ENCODE measurements around the gene ZCCHC24.

The ZCCHC24 gene

DNA sequence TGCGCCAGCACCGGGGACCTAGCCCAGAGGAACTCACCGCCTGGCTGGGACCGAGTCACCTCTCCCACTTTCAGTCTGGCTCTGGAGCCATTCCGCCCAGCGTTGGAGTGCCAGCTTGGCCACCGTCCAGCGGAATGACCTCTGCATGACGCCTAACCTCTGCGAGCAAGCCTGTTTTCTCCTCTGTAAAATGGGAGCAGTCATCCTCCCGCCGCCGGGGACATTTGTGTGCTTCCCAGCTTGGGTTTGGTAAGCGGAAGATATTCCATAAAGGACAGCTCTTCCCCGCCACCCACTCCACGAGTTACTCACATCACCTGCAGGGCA is 1.3 kb upstream of the ZCCHC24 start:
- intact Hi-C loops (cut with micrococcal nuclease), result no loop called here
- Mint-ChIP-seq H3K27ac (peak overlapping the region; percentile 64), H3K4me1 (ENCODE audit: low read depth) (peaks cover 42% of the 10 kb centered on the region), H3K27me3 (peaks cover 29% of the 10 kb centered on the region), H3K9me3 (no peaks in the 10 kb centered on the region), H3K36me3 (ENCODE audit: low read depth) (no peaks in the 10 kb centered on the region), H3K4me3 (peak overlapping the region; percentile 63)

DNA sequence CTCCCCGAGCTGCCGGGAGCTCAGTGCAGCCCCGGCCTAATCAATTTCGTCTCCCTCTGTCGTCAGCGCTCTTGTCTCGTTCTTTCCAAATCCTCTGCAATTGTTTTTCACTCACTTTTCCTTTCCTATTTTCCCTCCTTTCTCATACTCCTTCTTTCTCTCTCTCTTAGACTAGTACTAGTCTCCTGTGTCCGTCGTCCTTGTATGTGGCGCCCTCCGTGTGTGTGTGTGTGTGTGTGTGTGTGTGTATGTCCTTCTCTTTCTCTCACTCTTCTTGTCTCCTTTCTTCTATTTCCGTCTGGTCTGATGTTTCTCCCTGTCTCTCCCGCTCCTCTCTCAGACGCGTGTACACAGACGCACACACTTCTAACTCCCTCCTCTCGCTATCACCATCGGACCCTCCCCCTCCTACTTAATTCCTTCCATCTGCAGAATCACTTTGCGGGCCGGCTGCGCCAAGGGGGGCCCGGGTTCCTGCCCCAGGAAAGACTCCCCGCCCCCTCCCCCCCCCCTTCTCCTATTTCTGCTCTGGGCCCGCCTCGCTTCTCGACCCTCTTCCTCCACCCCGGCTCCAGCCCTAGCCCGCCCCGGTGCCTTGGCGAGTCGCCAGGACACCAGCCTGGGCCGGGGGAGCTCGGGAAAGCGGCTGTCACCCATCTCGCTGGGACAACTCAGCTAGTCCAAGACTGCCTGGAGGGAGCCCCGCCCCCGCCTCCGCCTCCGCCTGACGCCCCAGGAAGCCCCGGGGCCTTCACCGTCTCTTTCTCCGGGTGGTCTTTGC is 743 bp upstream of the ZCCHC24 start:
- H3K27ac Mint-ChIP-seq, result peak overlapping the region; percentile 64
- intact Hi-C loops (cut with micrococcal nuclease), result no loop called here

DNA sequence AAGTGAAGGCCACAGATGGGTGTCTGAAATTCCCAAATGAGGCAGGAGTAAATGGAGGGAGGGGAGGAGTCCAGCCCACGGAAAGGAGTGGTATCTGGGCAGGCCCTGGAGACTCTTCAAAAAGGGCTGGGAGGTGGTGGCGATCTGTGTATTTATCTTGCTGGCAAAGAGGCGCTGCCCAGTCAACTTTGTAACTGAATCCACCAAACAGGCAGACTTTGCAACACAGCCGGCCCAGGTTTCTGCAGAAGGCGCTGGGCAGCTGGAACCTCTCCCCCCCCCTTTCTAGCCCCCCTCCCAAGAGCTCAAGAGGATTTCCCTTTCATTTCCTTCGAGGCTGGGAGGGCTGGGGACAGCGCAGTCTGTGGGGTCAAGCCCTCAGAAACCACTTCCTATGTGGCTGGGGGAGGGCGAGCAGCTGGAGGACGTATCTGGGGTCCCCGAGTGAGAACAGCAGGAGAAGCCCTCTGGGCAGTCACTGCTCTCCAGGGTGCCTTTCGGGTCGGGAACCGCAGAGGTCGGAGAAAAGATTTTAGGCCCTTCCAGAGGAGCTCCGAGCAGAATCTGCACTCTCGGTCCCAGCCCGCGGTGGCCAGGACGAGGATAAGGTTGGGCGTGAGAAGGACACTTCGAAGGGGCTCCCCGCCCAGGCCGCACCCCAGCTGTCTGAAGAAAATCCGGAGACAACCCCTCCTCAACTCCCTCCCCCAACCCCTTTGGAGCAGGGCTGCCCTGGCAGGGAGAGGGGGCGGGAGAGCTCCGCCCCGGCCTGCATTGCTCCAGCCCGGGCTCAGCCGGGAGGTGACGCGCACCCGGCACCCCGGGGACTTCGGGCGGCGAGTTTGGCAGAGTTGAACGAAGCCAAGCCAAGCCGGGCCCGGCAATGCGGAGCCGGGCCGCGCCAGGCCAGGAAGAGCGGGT is 965 bp downstream of the ZCCHC24 start:
- intact Hi-C loops (cut with micrococcal nuclease), result no loop called here
- Mint-ChIP-seq H3K4me3 (peak overlapping the region; percentile 86), H3K9me3 (no peaks in the 10 kb centered on the region), H3K27ac (peak overlapping the region; percentile 87), H3K4me1 (ENCODE audit: low read depth) (peaks cover 63% of the 10 kb centered on the region), H3K36me3 (ENCODE audit: low read depth) (no peaks in the 10 kb centered on the region), H3K27me3 (peaks cover 33% of the 10 kb centered on the region)

More for the DNA sequence above, 743 bp upstream of the ZCCHC24 start:
- no peaks in the 10 kb centered on the region for H3K36me3 Mint-ChIP-seq (ENCODE audit: low read depth)
- H3K27me3 Mint-ChIP-seq, result peaks cover 29% of the 10 kb centered on the region
- H3K4me3 Mint-ChIP-seq, result peak overlapping the region; percentile 63
- H3K9me3 Mint-ChIP-seq, result no peaks in the 10 kb centered on the region
- peaks cover 46% of the 10 kb centered on the region for H3K4me1 Mint-ChIP-seq (ENCODE audit: low read depth)

DNA sequence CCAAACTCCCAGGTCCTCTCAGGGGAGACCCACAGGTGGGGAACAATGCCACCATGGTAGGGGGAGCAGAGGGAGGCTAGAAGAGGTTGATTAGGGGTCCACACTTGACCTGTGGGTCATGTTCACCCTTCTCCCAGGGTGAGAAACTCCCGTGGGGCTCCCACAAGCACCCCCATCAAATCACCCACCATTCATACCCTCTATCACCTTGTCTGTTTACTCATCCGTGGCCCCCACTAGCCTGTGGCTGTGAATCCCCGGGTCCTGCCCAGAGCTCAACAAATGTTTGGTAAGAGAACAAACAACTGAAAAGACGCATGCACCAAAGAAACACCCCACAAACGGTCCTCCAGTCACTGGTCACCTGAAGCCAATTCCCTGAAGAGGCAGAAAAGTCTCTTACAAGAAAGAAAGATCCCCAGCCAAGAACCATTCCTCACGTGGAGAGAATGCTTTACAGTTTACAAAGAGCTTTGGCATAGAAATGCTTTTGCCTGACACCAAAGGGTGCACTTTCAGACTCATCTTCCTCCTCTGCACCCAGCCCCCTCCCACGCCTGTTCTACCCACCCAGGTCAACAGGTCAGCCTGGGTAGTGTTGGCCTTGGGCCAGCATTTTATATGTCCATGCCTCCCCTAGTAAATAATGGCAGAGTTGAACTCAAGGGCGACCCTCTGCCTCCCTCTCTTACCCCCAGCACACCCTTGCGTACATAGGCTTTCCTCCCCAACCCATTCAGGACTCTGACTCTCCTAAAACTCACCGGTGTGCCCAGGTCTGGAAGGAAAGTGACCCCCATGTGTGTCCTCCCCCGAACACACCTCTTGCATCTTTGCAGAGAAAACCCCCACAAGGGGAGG is 1.9 kb downstream of the ZCCHC24 start:
- H3K9me3 Mint-ChIP-seq, result no peaks in the 10 kb centered on the region
- H3K4me3 Mint-ChIP-seq, result peak overlapping the region; percentile 86
- H3K27me3 Mint-ChIP-seq, result peaks cover 31% of the 10 kb centered on the region
- peaks cover 69% of the 10 kb centered on the region for H3K4me1 Mint-ChIP-seq (ENCODE audit: low read depth)
- peak overlapping the region; percentile 87 for H3K27ac Mint-ChIP-seq
- intact Hi-C loops (cut with micrococcal nuclease), result no loop called here
- H3K36me3 Mint-ChIP-seq (ENCODE audit: low read depth), result peaks cover 8% of the 10 kb centered on the region

DNA sequence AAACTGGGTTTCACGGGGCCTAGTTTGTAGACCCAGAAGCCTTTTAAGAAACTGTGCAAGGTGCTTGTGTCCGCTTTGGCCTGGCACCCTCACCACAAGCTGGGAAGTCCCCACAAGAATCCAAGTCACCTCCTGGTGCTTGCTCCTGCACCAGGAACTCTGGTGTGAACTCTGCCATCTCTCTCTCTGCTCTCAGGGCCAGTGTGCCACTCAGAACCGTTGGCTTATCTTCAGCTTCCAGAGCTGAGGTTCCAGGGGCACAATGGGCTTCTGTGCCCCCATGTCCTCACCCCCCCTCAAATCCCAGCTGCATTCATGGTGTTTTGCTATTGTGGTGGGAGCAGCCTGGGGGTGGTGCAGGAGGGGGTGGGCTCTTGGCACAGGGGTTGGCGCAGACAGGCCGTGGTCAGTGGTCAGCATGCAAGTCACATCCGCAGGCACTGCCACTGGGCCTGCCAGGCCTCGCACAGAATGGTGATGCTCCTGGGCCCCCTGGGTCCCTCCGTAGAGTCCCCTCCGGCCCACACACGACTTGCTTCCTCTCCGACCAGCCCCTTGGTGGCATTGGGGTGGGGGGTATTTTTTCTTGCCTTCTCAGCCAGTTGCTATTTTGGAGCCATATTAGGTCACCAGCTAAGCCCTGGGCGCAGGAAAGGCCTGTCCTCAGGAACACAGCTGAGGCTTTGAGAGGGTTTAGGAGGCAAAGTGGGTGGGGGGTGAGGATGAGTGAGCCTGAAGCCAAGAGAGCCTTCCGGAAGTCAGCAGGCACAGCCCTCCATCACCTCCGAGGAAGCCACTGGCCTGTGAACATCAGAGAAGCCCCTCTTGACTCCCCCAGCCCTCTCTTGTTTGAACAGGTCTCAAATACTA is 3.0 kb downstream of the ZCCHC24 start:
- Mint-ChIP-seq H3K4me1 (ENCODE audit: low read depth) (peaks cover 81% of the 10 kb centered on the region), H3K4me3 (no peak overlapping the region), H3K36me3 (ENCODE audit: low read depth) (peaks cover 12% of the 10 kb centered on the region), H3K27ac (no peak overlapping the region), H3K9me3 (no peaks in the 10 kb centered on the region), H3K27me3 (peaks cover 29% of the 10 kb centered on the region)
- intact Hi-C loops (cut with micrococcal nuclease), result no loop called here

DNA sequence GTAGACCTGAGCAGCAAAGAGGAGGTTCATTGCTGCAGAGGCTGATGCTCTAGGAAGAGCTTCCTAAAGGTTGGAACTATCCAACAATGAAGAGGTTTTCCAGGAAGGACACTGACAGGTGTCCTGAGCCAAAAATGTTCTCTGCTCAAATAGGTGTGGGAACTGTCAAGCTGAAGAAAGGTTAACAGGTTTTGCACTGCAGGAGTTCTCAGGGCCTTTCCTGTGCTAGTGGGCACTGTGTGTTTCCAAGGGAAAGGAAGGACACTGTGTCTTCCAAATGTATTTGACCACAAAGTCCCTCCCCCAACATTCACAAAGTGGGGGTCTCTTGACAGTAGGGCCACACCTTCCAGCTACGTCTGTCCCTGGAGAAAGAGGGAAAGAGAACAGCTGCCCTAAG is 4.0 kb downstream of the ZCCHC24 start:
- Mint-ChIP-seq H3K27ac (no peak overlapping the region), H3K27me3 (peaks cover 20% of the 10 kb centered on the region), H3K36me3 (ENCODE audit: low read depth) (peaks cover 22% of the 10 kb centered on the region), H3K9me3 (no peaks in the 10 kb centered on the region), H3K4me3 (no peak overlapping the region), H3K4me1 (ENCODE audit: low read depth) (peaks cover 75% of the 10 kb centered on the region)
- intact Hi-C loops (cut with micrococcal nuclease), result no loop called here

DNA sequence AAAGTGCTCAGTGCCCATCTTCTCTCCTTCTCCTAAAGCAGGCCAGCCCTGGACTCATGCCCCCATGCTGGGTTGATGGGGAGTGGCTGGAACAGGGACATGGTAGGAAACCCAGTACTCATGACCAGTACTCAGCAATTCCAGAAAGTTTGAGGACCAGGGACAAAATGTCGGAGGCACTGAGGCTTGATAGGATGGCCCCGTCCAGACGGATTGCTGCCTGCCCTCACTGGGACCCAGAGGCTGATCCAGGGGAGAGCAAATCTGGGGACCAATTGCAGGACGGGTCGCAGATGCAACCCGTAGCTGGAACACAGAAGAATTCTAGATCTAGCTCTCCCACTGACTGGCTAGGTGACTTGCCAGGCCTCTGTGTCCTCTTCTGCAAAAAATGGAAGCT is 5.1 kb downstream of the ZCCHC24 start:
- Mint-ChIP-seq H3K36me3 (ENCODE audit: low read depth) (peaks cover 24% of the 10 kb centered on the region), H3K4me3 (no peak overlapping the region), H3K27ac (no peak overlapping the region), H3K27me3 (peaks cover 14% of the 10 kb centered on the region), H3K9me3 (no peaks in the 10 kb centered on the region), H3K4me1 (ENCODE audit: low read depth) (peaks cover 79% of the 10 kb centered on the region)
- intact Hi-C loops (cut with micrococcal nuclease), result no loop called here

DNA sequence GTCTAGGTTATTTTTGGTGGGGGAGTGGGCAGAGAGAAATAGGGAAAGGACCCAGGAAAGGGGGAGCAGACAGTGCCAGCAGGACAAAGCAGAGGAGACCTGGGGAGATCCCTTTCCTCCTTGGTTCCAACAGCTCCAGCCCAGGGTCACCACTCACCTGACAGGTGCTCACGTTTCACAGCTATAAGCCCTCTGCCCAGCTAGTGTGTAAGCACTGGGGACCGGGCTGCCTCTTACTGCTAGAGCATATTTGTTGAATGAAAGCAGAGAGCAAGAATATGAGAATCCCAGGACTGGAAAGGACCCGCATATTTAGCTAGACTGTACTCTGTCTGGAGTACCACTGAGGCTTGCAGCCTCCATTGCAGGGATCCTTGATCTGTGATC is 6.7 kb downstream of the ZCCHC24 start:
- H3K4me1 Mint-ChIP-seq (ENCODE audit: low read depth), result peaks cover 78% of the 10 kb centered on the region
- H3K27ac Mint-ChIP-seq, result no peak overlapping the region
- no peak overlapping the region for H3K4me3 Mint-ChIP-seq
- intact Hi-C loops (cut with micrococcal nuclease), result no loop called here
- no peaks in the 10 kb centered on the region for H3K9me3 Mint-ChIP-seq
- peaks cover 30% of the 10 kb centered on the region for H3K36me3 Mint-ChIP-seq (ENCODE audit: low read depth)
- peaks cover 14% of the 10 kb centered on the region for H3K27me3 Mint-ChIP-seq

DNA sequence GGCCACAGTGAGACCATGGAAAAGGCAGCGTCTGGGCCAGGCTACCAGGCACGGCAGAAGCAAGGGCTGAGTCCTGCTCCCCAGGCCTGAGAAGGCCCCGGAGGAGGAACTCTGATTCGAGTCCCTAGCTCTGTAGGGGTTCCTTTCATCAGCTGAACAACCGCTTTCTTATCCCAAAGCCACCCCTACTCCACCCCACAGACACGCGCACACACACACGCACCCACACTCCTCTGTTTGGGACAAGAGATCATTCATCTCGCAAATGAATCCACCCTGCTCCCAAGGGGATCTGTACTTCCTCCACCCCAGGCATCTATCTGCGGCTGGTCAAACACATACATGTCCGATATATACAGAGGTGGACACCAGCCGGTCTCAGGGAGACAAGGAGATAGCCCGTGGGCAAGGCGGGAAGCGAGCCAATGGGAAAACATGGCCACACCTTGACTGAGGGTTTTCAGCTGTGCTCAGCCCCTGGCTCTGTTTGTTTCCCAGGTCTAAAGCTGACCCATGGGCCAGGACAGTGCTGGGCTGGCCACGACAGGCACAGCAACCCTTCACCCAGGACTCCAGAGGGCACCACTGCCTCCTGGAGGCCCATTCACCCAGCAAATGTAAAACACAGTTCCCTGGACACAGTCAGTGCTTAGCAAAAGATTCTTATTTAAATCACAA is 7.3 kb downstream of the ZCCHC24 start:
- Mint-ChIP-seq H3K27me3 (peaks cover 14% of the 10 kb centered on the region), H3K9me3 (no peaks in the 10 kb centered on the region), H3K36me3 (ENCODE audit: low read depth) (peaks cover 32% of the 10 kb centered on the region), H3K27ac (no peak overlapping the region), H3K4me3 (no peak overlapping the region), H3K4me1 (ENCODE audit: low read depth) (peaks cover 73% of the 10 kb centered on the region)
- intact Hi-C loops (cut with micrococcal nuclease), result no loop called here

DNA sequence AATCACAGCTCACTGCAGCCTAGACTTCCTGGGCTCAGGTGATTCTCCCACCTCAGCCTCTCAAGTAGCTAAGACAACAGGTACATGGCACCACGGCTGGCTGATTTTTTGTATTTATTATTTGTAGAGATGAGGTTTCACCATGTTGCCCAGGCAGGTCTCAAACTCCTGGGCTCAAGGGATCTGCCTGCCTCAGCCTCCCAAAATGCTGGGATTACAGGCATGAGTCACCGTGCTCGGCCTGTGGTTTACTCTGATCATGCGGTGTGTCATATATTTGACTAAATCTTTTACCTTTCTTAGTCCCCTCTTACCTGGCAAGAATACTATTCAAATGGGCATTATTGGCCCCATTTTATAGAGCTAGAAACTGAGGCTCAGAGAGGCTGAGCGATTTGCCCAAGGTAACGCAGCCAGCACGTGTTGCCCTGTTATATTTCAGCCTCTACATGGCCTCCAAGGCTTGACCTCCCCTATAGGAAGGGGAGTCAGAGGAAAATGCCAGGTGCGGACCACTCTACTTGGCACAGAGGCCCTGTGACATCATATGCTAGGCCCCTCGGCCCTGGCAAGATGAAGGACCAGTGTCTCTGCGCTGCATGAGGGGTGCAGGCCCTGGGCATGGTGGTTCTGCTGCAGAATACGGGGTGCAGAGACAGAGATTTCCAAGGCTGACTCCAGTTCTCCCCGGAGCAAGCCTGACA is 8.2 kb downstream of the ZCCHC24 start:
- peaks cover 64% of the 10 kb centered on the region for H3K4me1 Mint-ChIP-seq (ENCODE audit: low read depth)
- intact Hi-C loops (cut with micrococcal nuclease), result no loop called here
- H3K36me3 Mint-ChIP-seq (ENCODE audit: low read depth), result peaks cover 33% of the 10 kb centered on the region
- no peak overlapping the region for H3K27ac Mint-ChIP-seq
- peaks cover 12% of the 10 kb centered on the region for H3K27me3 Mint-ChIP-seq
- H3K4me3 Mint-ChIP-seq, result no peak overlapping the region
- H3K9me3 Mint-ChIP-seq, result no peaks in the 10 kb centered on the region

DNA sequence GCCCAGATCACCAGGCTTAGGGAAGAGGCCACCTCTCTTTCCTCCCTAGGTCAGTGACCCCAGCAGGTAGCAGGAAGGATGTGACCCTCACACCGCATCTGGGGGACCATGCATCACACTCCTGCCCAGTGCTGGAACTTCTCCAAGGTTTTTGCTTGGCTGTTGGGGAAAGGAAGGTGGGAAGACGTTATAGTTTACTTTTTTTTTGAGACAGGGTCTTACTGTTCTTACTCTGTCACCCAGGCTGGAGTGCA is 8.6 kb downstream of the ZCCHC24 start:
- no peak overlapping the region for H3K27ac Mint-ChIP-seq
- peaks cover 62% of the 10 kb centered on the region for H3K4me1 Mint-ChIP-seq (ENCODE audit: low read depth)
- H3K4me3 Mint-ChIP-seq, result no peak overlapping the region
- peaks cover 11% of the 10 kb centered on the region for H3K27me3 Mint-ChIP-seq
- peaks cover 38% of the 10 kb centered on the region for H3K36me3 Mint-ChIP-seq (ENCODE audit: low read depth)
- H3K9me3 Mint-ChIP-seq, result no peaks in the 10 kb centered on the region
- intact Hi-C loops (cut with micrococcal nuclease), result no loop called here

DNA sequence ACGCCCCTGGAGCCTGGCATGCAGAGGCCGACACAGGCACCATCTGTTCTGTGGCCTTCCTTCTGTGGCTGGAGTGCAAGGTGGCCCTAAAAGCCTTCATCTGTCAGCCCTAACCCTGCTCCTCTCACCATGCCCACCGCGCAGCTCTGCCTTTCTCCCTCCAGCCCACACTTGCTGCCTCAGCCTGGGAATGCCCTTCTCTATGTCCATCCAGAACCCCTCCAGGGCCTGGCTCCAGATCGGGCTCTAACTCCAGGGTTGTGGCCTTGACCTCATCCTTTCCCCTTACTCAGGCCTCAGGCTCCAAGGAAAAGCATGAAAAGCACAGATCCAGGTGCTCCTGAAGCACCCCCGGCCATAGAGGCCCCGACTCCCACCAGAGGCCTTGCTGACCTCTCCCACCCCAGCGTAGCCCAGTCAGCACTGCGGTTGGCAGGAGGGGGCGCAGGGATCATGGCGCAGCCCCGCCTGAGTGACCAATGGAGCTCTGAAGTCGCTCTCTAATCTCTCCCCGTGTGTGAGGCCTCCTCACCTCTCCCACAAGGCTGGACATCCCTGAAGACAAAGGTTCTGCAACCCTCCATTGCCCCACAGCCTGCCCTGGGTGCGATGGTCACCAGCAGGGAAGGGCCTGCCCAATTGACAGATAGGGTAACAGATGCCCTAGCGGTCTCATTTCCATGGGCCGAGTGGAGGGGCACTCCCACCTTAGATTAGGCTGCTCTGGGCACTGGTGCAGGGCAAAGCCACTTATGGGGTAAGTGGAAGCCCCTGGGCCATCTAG is 9.2 kb downstream of the ZCCHC24 start:
- H3K9me3 Mint-ChIP-seq, result no peaks in the 10 kb centered on the region
- H3K27ac Mint-ChIP-seq, result peak overlapping the region; percentile 35
- intact Hi-C loops (cut with micrococcal nuclease), result no loop called here
- peaks cover 43% of the 10 kb centered on the region for H3K36me3 Mint-ChIP-seq (ENCODE audit: low read depth)
- no peak overlapping the region for H3K4me3 Mint-ChIP-seq
- peaks cover 11% of the 10 kb centered on the region for H3K27me3 Mint-ChIP-seq
- peaks cover 59% of the 10 kb centered on the region for H3K4me1 Mint-ChIP-seq (ENCODE audit: low read depth)

All from dendritic cell treated with granulocyte-macrophage colony-stimulating factor and Interleukin-4, amounts not matched to agents 40 ng/mL and 50 ng/mL, for 4 days (primary cell).